Activated naive CD4-positive, alpha-beta T cell treated with anti-CD3 and anti-CD28 coated beads, Interleukin-2, amount 50 U/mL, for 24 hours (primary cell): ENCODE measurements around the gene OPN1MW3.

Experiments used
- H3K27ac Mint-ChIP-seq: one replicate; pipeline ENCODE4 v1.8.0; 2021; ENCODE audit warnings: mild to moderate bottlenecking, mixed read lengths
- H3K27me3 Mint-ChIP-seq: one replicate; pipeline ENCODE4 v1.8.0; 2021; ENCODE audit warnings: mixed read lengths
- H3K36me3 Mint-ChIP-seq: one replicate; pipeline ENCODE4 v1.8.0; 2021; ENCODE audit warnings: mixed read lengths
- H3K4me1 Mint-ChIP-seq: one replicate; pipeline ENCODE4 v1.8.0; 2021; ENCODE audit warnings: mixed read lengths
- H3K4me3 Mint-ChIP-seq: one replicate; pipeline ENCODE4 v1.8.0; 2021; ENCODE audit warnings: mild to moderate bottlenecking, mixed read lengths
- H3K9me3 Mint-ChIP-seq: one replicate; pipeline ENCODE4 v1.8.0; 2021; ENCODE audit warnings: mixed read lengths

OPN1MW3 gene

DNA sequence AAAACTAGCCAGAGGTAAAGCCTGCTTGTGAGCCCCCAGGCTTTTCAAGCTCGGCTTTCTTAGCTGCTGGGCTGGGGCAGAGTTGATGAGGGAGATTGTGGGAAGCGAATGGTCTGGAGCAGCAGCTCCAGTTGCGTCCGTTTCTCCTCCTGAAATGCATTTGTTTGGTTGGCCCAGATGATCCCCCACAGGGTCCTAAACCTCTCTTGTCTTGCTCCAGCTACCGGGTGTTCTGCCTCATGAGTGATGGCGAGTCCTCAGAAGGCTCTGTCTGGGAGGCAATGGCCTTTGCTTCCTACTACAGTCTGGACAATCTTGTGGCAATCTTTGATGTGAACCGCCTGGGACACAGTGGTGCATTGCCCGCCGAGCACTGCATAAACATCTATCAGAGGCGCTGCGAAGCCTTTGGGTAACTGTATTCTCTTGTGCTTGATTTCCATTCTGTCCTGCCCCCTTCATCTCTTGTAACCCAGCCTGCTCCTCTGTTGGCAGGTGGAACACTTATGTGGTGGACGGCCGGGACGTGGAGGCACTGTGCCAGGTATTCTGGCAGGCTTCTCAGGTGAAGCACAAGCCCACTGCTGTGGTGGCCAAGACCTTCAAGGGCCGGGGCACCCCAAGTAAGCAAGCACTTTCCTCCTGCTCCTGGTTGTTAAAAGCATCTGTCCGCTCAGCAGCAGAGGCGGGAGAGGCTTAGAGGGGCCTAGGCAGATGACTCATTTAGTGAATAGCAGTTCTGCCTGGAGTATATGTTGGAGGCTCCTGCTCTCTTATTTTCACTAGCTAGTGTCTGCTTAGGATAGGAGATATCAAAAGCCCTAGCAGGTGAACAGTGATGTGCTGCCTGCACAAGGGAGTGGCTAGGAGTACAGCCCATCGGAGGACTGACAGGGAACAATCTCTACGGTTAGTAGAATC lies 53.5 kb downstream of the OPN1MW3 start:
- H3K36me3 Mint-ChIP-seq, result no peaks in the 10 kb centered on the region
- peaks cover 39% of the 10 kb centered on the region for H3K4me1 Mint-ChIP-seq
- no peak overlapping the region for H3K4me3 Mint-ChIP-seq
- H3K27ac Mint-ChIP-seq, result peak overlapping the region; percentile 15
- H3K27me3 Mint-ChIP-seq, result no peaks in the 10 kb centered on the region
- no peaks in the 10 kb centered on the region for H3K9me3 Mint-ChIP-seq

GRCh38 chrX:154312116-154312515 lies 54.7 kb downstream of the OPN1MW3 start:
- Mint-ChIP-seq H3K27me3 (no peaks in the 10 kb centered on the region), H3K27ac (no peak overlapping the region), H3K4me3 (no peak overlapping the region), H3K4me1 (peaks cover 41% of the 10 kb centered on the region), H3K36me3 (no peaks in the 10 kb centered on the region), H3K9me3 (no peaks in the 10 kb centered on the region)

- Mint-ChIP-seq H3K27me3 (no peaks in the 10 kb centered on the region), H3K27ac (peak overlapping the region; percentile 85), H3K4me1 (peaks cover 40% of the 10 kb centered on the region), H3K4me3 (peak overlapping the region; percentile 57), H3K36me3 (no peaks in the 10 kb centered on the region), H3K9me3 (no peaks in the 10 kb centered on the region)
These were observed 55.8 kb downstream of the OPN1MW3 start for GRCh38 chrX:154313147-154313546.

DNA sequence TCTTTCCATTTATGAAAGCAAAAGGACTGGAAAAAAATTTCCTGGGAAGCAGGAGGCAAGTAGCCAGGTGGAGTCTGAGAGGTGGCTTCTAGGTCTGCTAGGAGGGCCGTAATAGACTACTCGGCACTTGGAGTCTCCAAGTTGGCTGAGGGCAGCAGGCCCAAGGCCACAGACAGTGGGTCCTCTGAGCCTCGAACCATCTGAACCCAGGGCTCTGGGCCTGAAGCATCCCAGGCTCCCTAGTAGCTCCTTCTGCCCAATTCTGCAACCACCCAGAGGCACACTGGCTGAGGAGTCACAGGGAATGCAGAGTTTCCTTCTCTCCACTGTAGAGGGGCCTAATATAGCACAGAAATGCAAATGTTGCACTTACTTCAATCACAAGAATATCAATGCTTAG lies 58.0 kb downstream of the OPN1MW3 start:
- Mint-ChIP-seq H3K27ac (no peak overlapping the region), H3K4me1 (peaks cover 38% of the 10 kb centered on the region), H3K36me3 (no peaks in the 10 kb centered on the region), H3K4me3 (no peak overlapping the region), H3K27me3 (no peaks in the 10 kb centered on the region), H3K9me3 (no peaks in the 10 kb centered on the region)

GRCh38 chrX:154317391-154317995 lies 60.1 kb downstream of the OPN1MW3 start:
- Mint-ChIP-seq H3K27me3 (no peaks in the 10 kb centered on the region), H3K4me1 (peaks cover 52% of the 10 kb centered on the region), H3K9me3 (no peaks in the 10 kb centered on the region), H3K27ac (no peak overlapping the region), H3K36me3 (no peaks in the 10 kb centered on the region), H3K4me3 (no peak overlapping the region)

DNA sequence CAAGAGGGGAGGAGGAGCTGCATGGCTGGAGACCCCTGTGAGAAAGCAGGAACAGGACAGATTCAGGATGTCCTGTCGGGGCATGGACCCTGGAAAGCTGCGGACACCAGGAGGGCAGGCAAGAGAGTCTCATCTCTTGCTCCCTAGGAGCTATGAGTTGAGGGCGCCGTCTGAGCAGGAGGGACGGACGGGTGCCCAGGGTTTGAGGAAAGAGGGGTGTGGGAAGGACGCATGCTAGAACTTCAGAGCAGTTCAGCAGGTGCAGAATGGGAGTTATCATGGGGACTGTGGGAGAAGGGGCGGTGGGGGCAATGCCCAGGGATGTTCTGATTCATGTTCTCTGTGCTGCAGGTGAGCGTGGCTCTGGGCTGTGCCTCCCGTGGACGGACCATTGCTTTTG lies 63.0 kb downstream of the OPN1MW3 start:
- H3K27me3 Mint-ChIP-seq, result no peaks in the 10 kb centered on the region
- H3K4me1 Mint-ChIP-seq, result peaks cover 34% of the 10 kb centered on the region
- H3K36me3 Mint-ChIP-seq, result no peaks in the 10 kb centered on the region
- H3K27ac Mint-ChIP-seq, result no peak overlapping the region
- H3K9me3 Mint-ChIP-seq, result no peaks in the 10 kb centered on the region
- no peak overlapping the region for H3K4me3 Mint-ChIP-seq
